ENCODE results near the gene FGFR4. TPM values are rescaled to one million over a fixed set of nuclear protein-coding genes. Genes with fewer than 3 reads are reported as not detected.

Gene FGFR4
- polyA plus RNA-seq (2012; ENCODE audit: insufficient read depth, insufficient read length, low read depth), result 2.7 TPM

DNA sequence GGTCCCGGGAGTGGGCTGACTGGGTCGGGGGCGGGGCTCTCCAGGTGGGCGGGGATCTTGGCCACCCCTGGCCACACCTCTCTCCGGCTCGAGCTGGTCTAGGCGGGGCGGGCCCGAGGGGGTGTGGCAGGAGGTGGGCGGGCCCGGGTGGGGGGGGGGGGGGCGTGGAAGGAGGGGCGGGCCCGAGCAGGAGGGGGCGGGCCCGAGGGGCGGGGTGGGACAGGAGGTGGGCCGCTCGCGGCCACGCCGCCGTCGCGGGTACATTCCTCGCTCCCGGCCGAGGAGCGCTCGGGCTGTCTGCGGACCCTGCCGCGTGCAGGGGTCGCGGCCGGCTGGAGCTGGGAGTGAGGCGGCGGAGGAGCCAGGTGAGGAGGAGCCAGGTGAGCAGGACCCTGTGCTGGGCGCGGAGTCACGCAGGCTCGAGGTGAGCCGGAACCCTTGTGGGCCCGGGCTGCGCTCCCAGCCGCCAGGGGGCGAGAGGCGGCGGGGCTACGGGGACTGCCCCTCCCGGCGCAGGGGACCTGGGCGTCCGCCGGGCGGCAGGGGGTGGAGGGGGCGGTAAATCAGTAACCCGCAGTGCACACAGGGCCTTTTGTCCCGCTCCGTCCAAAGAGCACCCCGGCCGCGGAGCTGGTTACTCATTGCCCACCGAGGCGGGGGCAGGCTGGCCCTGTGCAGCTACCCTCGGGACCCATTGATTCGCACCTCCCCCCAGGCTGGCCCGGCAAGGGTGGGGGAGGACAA, at the start of gene FGFR4:
FGFR4 (plus strand) TSS at position 262 of the 744 bp plus-strand sequence. CDS start 2,688 bp downstream, outside the sequence.
- H3K4me3 ChIP-seq (ENCODE audit: low read depth, low read length), result peak within 1 kb of the TSS; percentile 52
- no peaks in the 10 kb centered on the region for H3K36me3 ChIP-seq
- DNase-seq, result peak; percentile 87
- TF ChIP-seq CTCF (IDR thresholded peaks at IDR 0.05; ENCODE audit: low read depth, low read length), result peak; percentile 68
- H3K27me3 ChIP-seq, result no peaks in the 10 kb centered on the region
- no peaks in the 10 kb centered on the region for H3K4me1 ChIP-seq
- H3K9me3 ChIP-seq, result no peaks in the 10 kb centered on the region

DNA sequence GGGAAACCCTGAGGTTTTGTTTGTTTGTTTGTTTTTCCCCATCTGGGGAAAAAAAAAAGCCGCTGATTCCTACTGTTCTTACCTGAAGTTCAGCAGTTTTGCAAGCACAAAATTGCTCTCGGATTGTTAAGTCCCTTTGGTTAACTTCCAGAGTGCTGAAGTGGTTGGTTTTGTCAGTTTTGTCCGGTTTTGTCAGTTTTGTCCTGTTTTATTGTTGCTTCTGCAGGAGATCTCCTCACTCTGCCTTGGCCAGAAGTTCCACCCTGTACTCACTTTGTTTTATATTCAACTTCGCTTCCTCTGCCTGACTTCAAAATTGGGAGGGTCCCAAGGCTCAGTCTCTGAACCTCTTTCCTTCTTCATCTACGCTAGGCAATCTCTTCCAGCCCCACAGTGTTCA, 49.8 kb upstream of the FGFR4 start:
- H3K4me3 ChIP-seq (ENCODE audit: low read depth, low read length), result no peak overlapping the region
- no peak for DNase-seq
- H3K9me3 ChIP-seq, result no peaks in the 10 kb centered on the region
- no peaks in the 10 kb centered on the region for H3K4me1 ChIP-seq
- TF ChIP-seq CTCF (IDR thresholded peaks at IDR 0.05; ENCODE audit: low read depth, low read length), result no peak
- no peaks in the 10 kb centered on the region for H3K27me3 ChIP-seq
- H3K36me3 ChIP-seq, result peaks cover 40% of the 10 kb centered on the region

GRCh38 chr5:177040814-177041420, 45.8 kb upstream of the FGFR4 start:
- peaks cover 64% of the 10 kb centered on the region for H3K36me3 ChIP-seq
- H3K27me3 ChIP-seq, result no peaks in the 10 kb centered on the region
- no peak overlapping the region for H3K4me3 ChIP-seq (ENCODE audit: low read depth, low read length)
- H3K9me3 ChIP-seq, result no peaks in the 10 kb centered on the region
- no peaks in the 10 kb centered on the region for H3K4me1 ChIP-seq
- TF ChIP-seq CTCF (IDR thresholded peaks at IDR 0.05; ENCODE audit: low read depth, low read length), result no peak
- no peak for DNase-seq

DNA sequence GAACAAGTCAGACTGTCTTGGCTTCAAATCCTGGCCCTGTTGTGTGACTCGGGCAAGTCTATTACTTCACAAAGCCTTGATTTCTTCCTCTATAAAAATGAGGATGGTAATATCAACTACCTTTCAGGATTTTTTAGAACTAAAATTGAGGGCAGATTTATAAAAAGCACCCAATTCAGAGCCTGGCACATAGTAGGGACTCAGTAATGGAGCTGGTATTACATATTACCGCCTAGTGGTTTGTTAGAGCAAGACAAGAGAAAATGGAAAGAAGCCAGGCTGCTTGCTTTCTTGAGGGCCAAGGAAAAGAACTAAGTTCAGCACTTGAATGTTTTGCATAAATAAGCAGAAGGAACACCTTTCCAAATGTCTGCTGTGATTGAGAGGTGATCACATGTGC, 44.8 kb upstream of the FGFR4 start:
- no peaks in the 10 kb centered on the region for H3K9me3 ChIP-seq
- H3K4me3 ChIP-seq (ENCODE audit: low read depth, low read length), result no peak overlapping the region
- H3K4me1 ChIP-seq, result no peaks in the 10 kb centered on the region
- no peaks in the 10 kb centered on the region for H3K27me3 ChIP-seq
- TF ChIP-seq CTCF (IDR thresholded peaks at IDR 0.05; ENCODE audit: low read depth, low read length), result no peak
- peaks cover 64% of the 10 kb centered on the region for H3K36me3 ChIP-seq
- DNase-seq, result no peak

- no peak for TF ChIP-seq CTCF (IDR thresholded peaks at IDR 0.05; ENCODE audit: low read depth, low read length)
- H3K4me3 ChIP-seq (ENCODE audit: low read depth, low read length), result no peak overlapping the region
- peaks cover 62% of the 10 kb centered on the region for H3K36me3 ChIP-seq
- no peaks in the 10 kb centered on the region for H3K27me3 ChIP-seq
- H3K9me3 ChIP-seq, result no peaks in the 10 kb centered on the region
- no peak for DNase-seq
- H3K4me1 ChIP-seq, result no peaks in the 10 kb centered on the region
Observed at GRCh38 chr5:177043114-177043513, 43.6 kb upstream of the FGFR4 start.

DNA sequence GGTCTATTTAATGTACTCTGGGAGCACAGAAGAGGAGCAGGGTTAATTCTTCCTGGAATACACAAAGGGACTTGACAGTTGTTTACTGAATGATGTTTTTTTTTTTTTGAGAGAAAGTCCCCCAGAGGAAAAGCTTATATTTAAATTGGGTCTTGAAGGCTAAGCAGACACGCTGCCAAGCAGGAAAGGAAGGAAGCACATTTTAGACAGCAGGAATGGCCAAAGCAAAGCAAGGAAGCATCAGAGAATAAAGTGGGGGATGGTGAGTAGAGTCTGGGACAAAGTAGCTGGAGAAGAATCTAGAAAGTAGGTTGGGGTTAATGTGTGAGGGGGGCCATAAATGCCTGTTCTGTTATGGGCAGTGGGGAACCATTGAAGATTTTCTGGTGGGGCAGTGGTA, 42.8 kb upstream of the FGFR4 start:
- Histone ChIP-seq H3K27me3 (no peaks in the 10 kb centered on the region), H3K9me3 (no peaks in the 10 kb centered on the region), H3K4me3 (ENCODE audit: low read depth, low read length) (no peak overlapping the region), H3K36me3 (peaks cover 66% of the 10 kb centered on the region), H3K4me1 (no peaks in the 10 kb centered on the region)
- TF ChIP-seq CTCF (IDR thresholded peaks at IDR 0.05; ENCODE audit: low read depth, low read length), result no peak
- no peak for DNase-seq
